H9 (cell line): Measurements from ENCODE around the gene OR2T3. TPM values are rescaled to one million over a fixed set of nuclear protein-coding genes. Genes with fewer than 3 reads are reported as not detected.
"Not testable (repeated sequence)": the region's sequence is repeated elsewhere in the genome, so short reads cannot be mapped to it uniquely, and the experiment has no call there.

Experiments
- DNase-seq: peaks from one replicate; pipeline ENCODE4 v3.0.0-alpha.2; 2017
- H2AFZ ChIP-seq: one replicate; pipeline ENCODE4 v1.6.1; 2013; ENCODE audit warnings: mild to moderate bottlenecking, low read length, control low read depth, moderate library complexity
- H2AK5ac ChIP-seq: 2 replicates; pipeline ENCODE4 v1.6.1; 2013; ENCODE audit warnings: low read length, control low read depth, mixed read lengths; ENCODE audit not compliant: insufficient read length
- H2BK120ac ChIP-seq: one replicate; pipeline ENCODE4 v1.6.1; 2013; ENCODE audit warnings: low read depth, mild to moderate bottlenecking, low read length, control low read depth, inconsistent platforms; ENCODE audit not compliant: poor library complexity, severe bottlenecking
- H2BK12ac ChIP-seq: 2 replicates; pipeline ENCODE4 v1.6.1; 2013; ENCODE audit warnings: low read length, control low read depth, mixed read lengths, low read depth; ENCODE audit not compliant: insufficient read length
- H2BK15ac ChIP-seq: 2 replicates; pipeline ENCODE4 v1.6.1; 2013; ENCODE audit warnings: low read depth, low read length, control low read depth
- H2BK20ac ChIP-seq: one replicate; pipeline ENCODE4 v1.6.1; 2013; ENCODE audit warnings: low read depth, mild to moderate bottlenecking, low read length, control low read depth, inconsistent platforms; ENCODE audit not compliant: poor library complexity, severe bottlenecking
- H2BK5ac ChIP-seq: 2 replicates; pipeline ENCODE4 v1.6.1; 2013; ENCODE audit warnings: low read length, control low read depth, mixed read lengths; ENCODE audit not compliant: insufficient read length
- H3K14ac ChIP-seq: 2 replicates; pipeline ENCODE4 v1.6.1; 2013; ENCODE audit warnings: low read length, control low read depth; ENCODE audit not compliant: insufficient read depth
- H3K18ac ChIP-seq: 2 replicates; pipeline ENCODE4 v1.6.1; 2013; ENCODE audit warnings: low read depth, mild to moderate bottlenecking, mixed read lengths, low read length, control low read depth; ENCODE audit not compliant: insufficient read length
- H3K23ac ChIP-seq: 2 replicates; pipeline ENCODE4 v1.6.1; 2013; ENCODE audit warnings: low read length, control low read depth, mixed read lengths, low read depth; ENCODE audit not compliant: insufficient read length
- H3K23me2 ChIP-seq: 2 replicates; pipeline ENCODE4 v1.6.1; 2013; ENCODE audit warnings: low read depth, mild to moderate bottlenecking, mixed read lengths, low read length, control low read depth; ENCODE audit not compliant: insufficient read length, poor library complexity, severe bottlenecking
- H3K27ac ChIP-seq: 2 replicates; pipeline ENCODE4 v1.5.1; 2013; ENCODE audit warnings: low read length, control low read depth, mixed read lengths, low read depth; ENCODE audit not compliant: insufficient read length
- H3K27me3 ChIP-seq: 2 replicates; pipeline ENCODE4 v1.6.1; 2013; ENCODE audit warnings: low read length, control low read depth, inconsistent platforms; ENCODE audit not compliant: insufficient read depth
- H3K4ac ChIP-seq: 2 replicates; pipeline ENCODE4 v1.6.1; 2013; ENCODE audit warnings: low read depth, mild to moderate bottlenecking, control low read depth, inconsistent platforms, low read length, moderate library complexity
- H3K4me1 ChIP-seq: 2 replicates; pipeline ENCODE4 v1.6.1; 2013; ENCODE audit warnings: low read length, control low read depth, inconsistent platforms; ENCODE audit not compliant: insufficient read depth
- H3K4me2 ChIP-seq: 2 replicates; pipeline ENCODE4 v1.6.1; 2013; ENCODE audit warnings: low read length, control low read depth, mixed read lengths; ENCODE audit not compliant: insufficient read length, insufficient read depth
- H3K56ac ChIP-seq: 2 replicates; pipeline ENCODE4 v1.6.1; 2013; ENCODE audit warnings: low read depth, mild to moderate bottlenecking, mixed read lengths, low read length, control low read depth; ENCODE audit not compliant: insufficient read length
- H3K79me1 ChIP-seq: 2 replicates; pipeline ENCODE4 v1.6.1; 2013; ENCODE audit warnings: low read depth, mild to moderate bottlenecking, moderate library complexity, low read length, control low read depth, inconsistent platforms; ENCODE audit not compliant: insufficient read depth, poor library complexity, severe bottlenecking
- H3K79me2 ChIP-seq: 2 replicates; pipeline ENCODE4 v1.6.1; 2013; ENCODE audit warnings: low read length, control low read depth, inconsistent platforms; ENCODE audit not compliant: insufficient read depth
- H3K9ac ChIP-seq: 2 replicates; pipeline ENCODE4 v1.6.1; 2013; ENCODE audit warnings: low read length, control low read depth, mixed read lengths; ENCODE audit not compliant: insufficient read length; ENCODE audit errors: extremely low read depth
- H3K9me3 ChIP-seq: one replicate; pipeline ENCODE4 v1.6.1; 2013; ENCODE audit warnings: low read depth, low read length, inconsistent platforms; ENCODE audit not compliant: control insufficient read depth
- H3T11ph ChIP-seq: one replicate; pipeline ENCODE4 v1.6.1; 2013; ENCODE audit warnings: mild to moderate bottlenecking, low read length, control low read depth, inconsistent platforms
- H4K20me1 ChIP-seq: one replicate; pipeline ENCODE4 v1.6.1; 2013; ENCODE audit not compliant: control insufficient read depth, insufficient read length, insufficient read depth
- H4K5ac ChIP-seq: 2 replicates; pipeline ENCODE4 v1.6.1; 2013; ENCODE audit warnings: low read depth, mild to moderate bottlenecking, mixed read lengths, low read length, control low read depth; ENCODE audit not compliant: insufficient read length
- H4K8ac ChIP-seq: replicated peaks from 2 replicates; pipeline ENCODE4 v1.6.1; 2013; ENCODE audit warnings: low read length, control low read depth, mixed read lengths, low read depth; ENCODE audit not compliant: insufficient read length
- H4K91ac ChIP-seq: 2 replicates; pipeline ENCODE4 v1.6.1; 2013; ENCODE audit warnings: low read depth, mild to moderate bottlenecking, moderate library complexity, mixed read lengths, low read length, control low read depth; ENCODE audit not compliant: insufficient read length
- H3K27ac Mint-ChIP-seq, 3 experiments: 2 replicates in 2 of 3; 3 replicates in 1 of 3; pipeline ENCODE4 v1.8.0; 2020 to 2021; ENCODE audit warnings: mixed read lengths in 3 of 3, mild to moderate bottlenecking in 1 of 3, moderate library complexity in 1 of 3
- H3K27me3 Mint-ChIP-seq: 2 replicates; pipeline ENCODE4 v1.8.0; 2021; ENCODE audit warnings: low read depth, mild to moderate bottlenecking, moderate library complexity, mixed read lengths
- H3K36me3 Mint-ChIP-seq, 3 experiments: 2 replicates in 2 of 3; 3 replicates in 1 of 3; pipeline ENCODE4 v1.8.0; 2020 to 2021; ENCODE audit warnings: low read depth in 3 of 3, mixed read lengths in 3 of 3; ENCODE audit not compliant: insufficient read depth in 1 of 3
- H3K4me1 Mint-ChIP-seq, 2 experiments: 2 replicates each; pipeline ENCODE4 v1.8.0; 2020; ENCODE audit warnings: mixed read lengths in 2 of 2
- H3K4me3 Mint-ChIP-seq, 2 experiments: 2 replicates in 1 of 2; 3 replicates in 1 of 2; pipeline ENCODE4 v1.8.0; 2020 to 2021; ENCODE audit warnings: mild to moderate bottlenecking in 2 of 2, mixed read lengths in 2 of 2, moderate library complexity in 1 of 2
- H3K9me3 Mint-ChIP-seq, 2 experiments: 2 replicates in 1 of 2; 3 replicates in 1 of 2; pipeline ENCODE4 v1.8.0; 2020; ENCODE audit warnings: mild to moderate bottlenecking in 2 of 2, mixed read lengths in 2 of 2, moderate library complexity in 1 of 2
- WGBS: extraction: QIAGEN DNeasy Blood & Tissue Kit; methylation state at CpG from one replicate; pipeline ENCODE4 v1.1.7; 2013; ENCODE audit warnings: missing lambda C conversion rate, low lambda C conversion rate, mixed read lengths; ENCODE audit not compliant: insufficient read length; ENCODE audit errors: extremely low coverage; 5-methylcytosine and 5-hydroxymethylcytosine counted together
- total RNA-seq: library from RNA; stranded (reverse); gene quantifications from 2 replicates; pipeline ENCODE4 v1.2.1, GENCODE V29; 2021

Gene OR2T3
- total RNA-seq, 1 experiment from 2014 or later, result not detected

DNA sequence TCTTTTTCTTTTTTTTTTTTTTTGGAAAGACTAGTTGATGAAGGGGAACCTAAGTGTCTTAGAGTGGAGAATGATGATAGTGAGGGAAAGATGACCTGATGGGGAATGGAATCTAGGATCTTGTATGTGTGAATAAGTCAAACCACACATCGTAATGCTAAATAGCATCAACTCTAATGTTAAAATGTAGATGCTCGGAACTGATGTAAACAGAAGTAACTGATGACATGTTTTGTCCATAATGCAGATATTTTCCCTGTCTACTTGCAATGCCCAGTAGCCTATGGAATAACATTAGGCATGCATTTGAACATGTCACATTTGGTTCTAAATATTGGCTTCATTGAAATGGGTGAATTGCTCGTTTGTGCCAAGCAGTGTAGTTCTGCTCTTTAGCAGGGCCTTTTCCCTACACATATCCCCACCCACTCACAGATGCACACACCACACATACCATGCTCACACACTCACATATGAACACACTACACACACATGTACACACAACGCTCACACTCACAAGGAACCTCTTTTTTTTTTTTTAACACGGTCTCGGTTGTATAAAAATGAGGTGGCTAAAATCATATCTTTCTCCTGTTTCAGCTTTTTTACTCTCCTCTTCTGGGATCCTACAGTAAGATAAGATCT lies 23.2 kb upstream of the OR2T3 start:
- not testable (repeated sequence) for H2BK5ac ChIP-seq, H3K9ac ChIP-seq, H3K23ac ChIP-seq, H3T11ph ChIP-seq, H2BK120ac ChIP-seq, H3K79me1 ChIP-seq, H3K14ac ChIP-seq, H3K27me3 Mint-ChIP-seq, H3K79me2 ChIP-seq, H3K23me2 ChIP-seq, H2BK20ac ChIP-seq, H3K4ac ChIP-seq, H4K5ac ChIP-seq, H3K36me3 Mint-ChIP-seq, H4K20me1 ChIP-seq, H3K4me1 ChIP-seq, H3K4me3 Mint-ChIP-seq, H3K27me3 ChIP-seq, DNase-seq, H2BK15ac ChIP-seq, H3K4me1 Mint-ChIP-seq, H2AFZ ChIP-seq, H3K56ac ChIP-seq, H3K27ac Mint-ChIP-seq, H3K27ac ChIP-seq, H2AK5ac ChIP-seq, H3K18ac ChIP-seq, H4K91ac ChIP-seq, H3K4me2 ChIP-seq, H4K8ac ChIP-seq, H2BK12ac ChIP-seq
- H3K9me3 ChIP-seq, result peaks cover 12% of the 10 kb centered on the region
- H3K9me3 Mint-ChIP-seq, result peaks cover 29 to 33% of the 10 kb centered on the region in 2 experiments
- WGBS, result no CpG with 5 or more reads among the region's 6 CpGs

DNA sequence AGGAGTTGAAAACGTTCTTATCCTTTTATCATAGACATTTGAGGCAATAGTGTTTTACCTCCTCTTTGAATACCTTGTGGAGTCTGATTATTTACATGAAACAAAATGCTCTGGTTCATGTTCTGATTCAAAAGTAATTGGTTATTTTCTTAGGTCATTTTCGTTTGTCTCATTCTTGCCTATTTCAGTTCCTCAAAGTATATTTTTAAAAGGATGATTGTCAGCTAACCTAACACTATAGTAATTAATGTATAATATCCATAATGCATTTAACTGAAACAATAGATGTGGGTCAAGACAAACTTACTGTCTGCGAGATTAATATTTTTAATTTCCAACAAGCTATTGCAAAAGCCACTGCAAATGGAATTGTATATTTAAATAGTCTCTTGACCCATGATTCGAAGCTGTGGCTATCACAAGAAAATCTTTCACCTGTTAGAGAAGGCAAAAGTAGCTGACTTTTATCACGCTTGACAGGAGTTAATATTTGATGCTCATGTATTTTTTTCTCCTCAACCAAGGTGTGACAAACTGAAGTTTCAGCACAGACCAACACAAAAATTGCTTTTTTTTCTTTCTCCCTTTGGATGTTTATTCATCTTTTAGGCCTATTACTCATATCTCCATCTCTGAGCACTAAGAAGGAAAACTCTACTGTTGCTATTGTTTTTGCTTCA lies 22.5 kb upstream of the OR2T3 start:
- H3K79me2 ChIP-seq, H3K27me3 Mint-ChIP-seq, H3K14ac ChIP-seq, H2BK15ac ChIP-seq, H3K4me1 ChIP-seq, H3K9ac ChIP-seq, H3K36me3 Mint-ChIP-seq, DNase-seq, H2AFZ ChIP-seq, H3K4ac ChIP-seq, H4K20me1 ChIP-seq, H3K18ac ChIP-seq, H3K23me2 ChIP-seq, H3K56ac ChIP-seq, H3K79me1 ChIP-seq, H2AK5ac ChIP-seq, H3K27me3 ChIP-seq, H3K4me3 Mint-ChIP-seq, H2BK20ac ChIP-seq, H3K4me2 ChIP-seq, H3K9me3 ChIP-seq, H3K27ac ChIP-seq, H3K23ac ChIP-seq, H2BK5ac ChIP-seq, H4K5ac ChIP-seq, H3T11ph ChIP-seq, H4K91ac ChIP-seq, H2BK12ac ChIP-seq, H4K8ac ChIP-seq, H3K27ac Mint-ChIP-seq, H3K4me1 Mint-ChIP-seq, H2BK120ac ChIP-seq: not testable (repeated sequence)
- no CpG with 5 or more reads among the region's 5 CpGs for WGBS
- H3K9me3 Mint-ChIP-seq, result peaks cover 26 to 30% of the 10 kb centered on the region in 2 experiments
